Liver (tissue), 3 donors: ENCODE measurements around the gene MCM6.

Experiments used
- FOXA2 ChIP-seq: IDR thresholded peaks from 2 replicates; pipeline ENCODE4 v1.6.1; 2016; ENCODE audit warnings: antibody characterized with exemption
- GABPA ChIP-seq, 2 donors: IDR thresholded peaks in 1 of 2; conservative IDR thresholded peaks in 1 of 2; 2 replicates each; pipeline ENCODE4 v1.6.1; 2016; ENCODE audit warnings: antibody characterized with exemption in 2 of 2, mild to moderate bottlenecking in 1 of 2, moderate library complexity in 1 of 2
- MAX ChIP-seq: IDR thresholded peaks from 2 replicates; pipeline ENCODE4 v1.6.1; 2016; ENCODE audit warnings: antibody characterized with exemption
- RXRA ChIP-seq, 2 donors: IDR thresholded peaks; 2 replicates each; pipeline ENCODE4 v1.6.1; 2017 to 2018; ENCODE audit warnings: antibody characterized with exemption in 2 of 2, mild to moderate bottlenecking in 1 of 2
- TF ChIP-seq, protein P1 (sequence below): fragments of 150-350 bp; IDR thresholded peaks from 2 replicates; pipeline ENCODE4 v1.5.1; 2017; ENCODE audit warnings: improper control_type of control experiment, low read depth, low read length; ENCODE audit not compliant: missing input control
- TF ChIP-seq, protein P2 (sequence below): IDR thresholded peaks from 2 replicates; pipeline ENCODE4 v1.6.1; 2016; ENCODE audit warnings: antibody characterized with exemption, mild to moderate bottlenecking
- donor health status: healthy.
- donor health status: healthy.

GRCh38 chr2:135838502-135838901 lies 37.7 kb downstream of the MCM6 start:
- TF ChIP-seq, protein P1, sequence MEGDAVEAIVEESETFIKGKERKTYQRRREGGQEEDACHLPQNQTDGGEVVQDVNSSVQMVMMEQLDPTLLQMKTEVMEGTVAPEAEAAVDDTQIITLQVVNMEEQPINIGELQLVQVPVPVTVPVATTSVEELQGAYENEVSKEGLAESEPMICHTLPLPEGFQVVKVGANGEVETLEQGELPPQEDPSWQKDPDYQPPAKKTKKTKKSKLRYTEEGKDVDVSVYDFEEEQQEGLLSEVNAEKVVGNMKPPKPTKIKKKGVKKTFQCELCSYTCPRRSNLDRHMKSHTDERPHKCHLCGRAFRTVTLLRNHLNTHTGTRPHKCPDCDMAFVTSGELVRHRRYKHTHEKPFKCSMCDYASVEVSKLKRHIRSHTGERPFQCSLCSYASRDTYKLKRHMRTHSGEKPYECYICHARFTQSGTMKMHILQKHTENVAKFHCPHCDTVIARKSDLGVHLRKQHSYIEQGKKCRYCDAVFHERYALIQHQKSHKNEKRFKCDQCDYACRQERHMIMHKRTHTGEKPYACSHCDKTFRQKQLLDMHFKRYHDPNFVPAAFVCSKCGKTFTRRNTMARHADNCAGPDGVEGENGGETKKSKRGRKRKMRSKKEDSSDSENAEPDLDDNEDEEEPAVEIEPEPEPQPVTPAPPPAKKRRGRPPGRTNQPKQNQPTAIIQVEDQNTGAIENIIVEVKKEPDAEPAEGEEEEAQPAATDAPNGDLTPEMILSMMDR, result no peak
- no peak for TF ChIP-seq RXRA (IDR thresholded peaks at IDR 0.05)
- TF ChIP-seq, protein P2, sequence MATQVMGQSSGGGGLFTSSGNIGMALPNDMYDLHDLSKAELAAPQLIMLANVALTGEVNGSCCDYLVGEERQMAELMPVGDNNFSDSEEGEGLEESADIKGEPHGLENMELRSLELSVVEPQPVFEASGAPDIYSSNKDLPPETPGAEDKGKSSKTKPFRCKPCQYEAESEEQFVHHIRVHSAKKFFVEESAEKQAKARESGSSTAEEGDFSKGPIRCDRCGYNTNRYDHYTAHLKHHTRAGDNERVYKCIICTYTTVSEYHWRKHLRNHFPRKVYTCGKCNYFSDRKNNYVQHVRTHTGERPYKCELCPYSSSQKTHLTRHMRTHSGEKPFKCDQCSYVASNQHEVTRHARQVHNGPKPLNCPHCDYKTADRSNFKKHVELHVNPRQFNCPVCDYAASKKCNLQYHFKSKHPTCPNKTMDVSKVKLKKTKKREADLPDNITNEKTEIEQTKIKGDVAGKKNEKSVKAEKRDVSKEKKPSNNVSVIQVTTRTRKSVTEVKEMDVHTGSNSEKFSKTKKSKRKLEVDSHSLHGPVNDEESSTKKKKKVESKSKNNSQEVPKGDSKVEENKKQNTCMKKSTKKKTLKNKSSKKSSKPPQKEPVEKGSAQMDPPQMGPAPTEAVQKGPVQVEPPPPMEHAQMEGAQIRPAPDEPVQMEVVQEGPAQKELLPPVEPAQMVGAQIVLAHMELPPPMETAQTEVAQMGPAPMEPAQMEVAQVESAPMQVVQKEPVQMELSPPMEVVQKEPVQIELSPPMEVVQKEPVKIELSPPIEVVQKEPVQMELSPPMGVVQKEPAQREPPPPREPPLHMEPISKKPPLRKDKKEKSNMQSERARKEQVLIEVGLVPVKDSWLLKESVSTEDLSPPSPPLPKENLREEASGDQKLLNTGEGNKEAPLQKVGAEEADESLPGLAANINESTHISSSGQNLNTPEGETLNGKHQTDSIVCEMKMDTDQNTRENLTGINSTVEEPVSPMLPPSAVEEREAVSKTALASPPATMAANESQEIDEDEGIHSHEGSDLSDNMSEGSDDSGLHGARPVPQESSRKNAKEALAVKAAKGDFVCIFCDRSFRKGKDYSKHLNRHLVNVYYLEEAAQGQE, result no peak
- TF ChIP-seq GABPA (IDR thresholded peaks at IDR 0.05 in 1 of 2, conservative IDR thresholded peaks at IDR 0.05 in 1 of 2), result no peak
- no peak for TF ChIP-seq MAX
- no peak for TF ChIP-seq FOXA2
